Esophagus muscularis mucosa (tissue), 3 donors: Measurements from ENCODE around the gene MAP7.

Experiments
- CTCF ChIP-seq, 3 experiments: fragments of 200-600 bp in 2 of 3; fragments of 450-650 bp in 1 of 3; sonication (generic) in 2 of 3; IDR thresholded peaks; one replicate each; pipeline ENCODE4 v1.5.1; 2017 to 2019; ENCODE audit warnings: antibody characterized with exemption in 3 of 3, mild to moderate bottlenecking in 2 of 3, moderate library complexity in 1 of 3
- POLR2A ChIP-seq: fragments of 450-650 bp; IDR thresholded peaks from one replicate; pipeline ENCODE4 v1.6.1; 2017; ENCODE audit warnings: antibody characterized with exemption, moderate library complexity, mild to moderate bottlenecking, low read depth

GRCh38 chr6:136586295-136586694 lies 36.1 kb upstream of the MAP7 start:
- TF ChIP-seq CTCF (IDR thresholded peaks at IDR 0.05): no peak
- no peak for TF ChIP-seq POLR2A
